ENCODE data around the gene SBF1. TPM values are rescaled to one million over a fixed set of nuclear protein-coding genes. Genes with fewer than 3 reads are reported as not detected.

Gene SBF1
- total RNA-seq, 1 donor from 2014 or later, result 206 TPM

DNA sequence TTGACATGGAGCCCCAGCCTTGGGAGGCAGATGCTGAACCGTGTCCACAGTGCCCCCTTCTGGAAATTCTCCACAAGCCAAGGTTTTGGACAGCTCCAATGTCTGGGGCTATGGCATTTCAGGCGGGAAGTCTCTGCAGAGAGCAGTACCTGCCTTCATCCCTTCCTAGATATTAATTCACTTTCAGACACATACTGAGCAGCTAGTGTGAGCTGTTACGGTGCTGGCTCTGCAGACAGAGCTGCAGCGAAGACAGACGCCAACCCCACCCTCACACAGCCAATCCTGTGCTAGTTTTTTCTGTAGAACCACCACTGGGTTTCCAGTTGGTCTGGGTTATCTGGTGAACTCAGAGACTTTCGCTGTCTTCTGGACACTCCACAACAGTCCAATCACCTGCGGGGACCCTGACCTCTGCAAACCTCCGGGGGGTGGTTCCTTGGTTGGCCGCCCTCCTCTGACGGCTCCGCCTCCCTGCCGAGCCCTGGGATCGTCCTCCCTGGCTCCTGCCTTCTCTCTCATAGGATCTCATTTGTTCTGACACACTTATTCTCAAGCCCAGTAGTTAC is 23.6 kb upstream of the SBF1 start:
- peak overlapping the region; percentile 29 for H3K27ac Mint-ChIP-seq (ENCODE audit: unreplicated experiment)
- peak overlapping the region; percentile 16 for H3K4me3 Mint-ChIP-seq (ENCODE audit: unreplicated experiment)
- TF ChIP-seq, protein P1, sequence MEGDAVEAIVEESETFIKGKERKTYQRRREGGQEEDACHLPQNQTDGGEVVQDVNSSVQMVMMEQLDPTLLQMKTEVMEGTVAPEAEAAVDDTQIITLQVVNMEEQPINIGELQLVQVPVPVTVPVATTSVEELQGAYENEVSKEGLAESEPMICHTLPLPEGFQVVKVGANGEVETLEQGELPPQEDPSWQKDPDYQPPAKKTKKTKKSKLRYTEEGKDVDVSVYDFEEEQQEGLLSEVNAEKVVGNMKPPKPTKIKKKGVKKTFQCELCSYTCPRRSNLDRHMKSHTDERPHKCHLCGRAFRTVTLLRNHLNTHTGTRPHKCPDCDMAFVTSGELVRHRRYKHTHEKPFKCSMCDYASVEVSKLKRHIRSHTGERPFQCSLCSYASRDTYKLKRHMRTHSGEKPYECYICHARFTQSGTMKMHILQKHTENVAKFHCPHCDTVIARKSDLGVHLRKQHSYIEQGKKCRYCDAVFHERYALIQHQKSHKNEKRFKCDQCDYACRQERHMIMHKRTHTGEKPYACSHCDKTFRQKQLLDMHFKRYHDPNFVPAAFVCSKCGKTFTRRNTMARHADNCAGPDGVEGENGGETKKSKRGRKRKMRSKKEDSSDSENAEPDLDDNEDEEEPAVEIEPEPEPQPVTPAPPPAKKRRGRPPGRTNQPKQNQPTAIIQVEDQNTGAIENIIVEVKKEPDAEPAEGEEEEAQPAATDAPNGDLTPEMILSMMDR (IDR thresholded peaks at IDR 0.05; ENCODE audit: partially characterized antibody, unreplicated experiment), result peak; percentile 60
- no peaks in the 10 kb centered on the region for H3K4me1 Mint-ChIP-seq (ENCODE audit: low read depth, unreplicated experiment)
- DNase-seq, result peak; percentile 77
- H3K36me3 Mint-ChIP-seq (ENCODE audit: unreplicated experiment), result no peaks in the 10 kb centered on the region
- H3K9me3 Mint-ChIP-seq (ENCODE audit: unreplicated experiment), result peaks cover 2% of the 10 kb centered on the region
- no peaks in the 10 kb centered on the region for H3K27me3 Mint-ChIP-seq (ENCODE audit: unreplicated experiment)

- Mint-ChIP-seq H3K27me3 (ENCODE audit: unreplicated experiment) (no peaks in the 10 kb centered on the region), H3K36me3 (ENCODE audit: unreplicated experiment) (no peaks in the 10 kb centered on the region), H3K9me3 (ENCODE audit: unreplicated experiment) (peaks cover 2% of the 10 kb centered on the region), H3K4me3 (ENCODE audit: unreplicated experiment) (no peak overlapping the region), H3K27ac (ENCODE audit: unreplicated experiment) (no peak overlapping the region), H3K4me1 (ENCODE audit: low read depth, unreplicated experiment) (no peaks in the 10 kb centered on the region)
- TF ChIP-seq, protein P1 (IDR thresholded peaks at IDR 0.05; ENCODE audit: partially characterized antibody, unreplicated experiment), result no peak
- DNase-seq, result no peak
Observed at GRCh38 chr22:50497093-50497492, 22.3 kb upstream of the SBF1 start.

DNA sequence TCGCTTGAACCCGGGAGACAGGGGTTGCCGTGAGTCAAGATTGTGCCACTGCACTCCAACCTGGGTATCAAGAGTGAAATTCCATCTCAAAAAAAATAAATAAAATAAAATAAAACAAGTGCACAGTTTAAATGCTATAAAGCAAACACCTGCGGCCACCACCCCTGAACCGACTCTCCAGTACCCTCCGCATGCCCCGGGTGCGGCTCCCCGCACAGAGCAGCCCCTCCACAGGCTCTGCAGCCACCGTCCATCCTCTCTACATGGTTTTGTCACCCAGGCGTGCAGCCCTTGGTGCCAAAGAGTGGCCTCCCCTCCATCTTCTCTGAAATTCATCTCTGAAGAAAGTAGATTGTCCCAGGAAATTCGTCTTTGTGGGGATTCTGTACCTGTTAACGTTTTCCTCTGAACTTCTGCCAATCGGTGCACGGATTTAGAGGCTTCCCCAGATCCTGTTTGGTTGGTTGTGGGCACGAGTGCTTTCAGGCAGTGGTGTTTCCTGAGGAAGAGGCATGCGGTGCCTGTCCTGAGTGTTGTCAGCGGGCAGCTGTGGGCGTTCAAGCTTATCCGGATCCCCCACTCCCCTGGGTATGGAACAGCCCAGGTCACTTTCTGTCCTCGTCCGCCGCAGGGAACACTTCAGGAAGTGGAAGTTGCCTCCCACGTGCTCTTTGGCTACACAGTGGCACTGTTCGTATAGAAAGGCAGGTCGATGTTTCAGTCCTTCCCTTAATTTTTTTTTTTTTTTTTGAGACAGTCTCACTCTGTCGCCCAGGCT is 15.9 kb upstream of the SBF1 start:
- peaks cover 5% of the 10 kb centered on the region for H3K4me1 Mint-ChIP-seq (ENCODE audit: low read depth, unreplicated experiment)
- no peak for DNase-seq
- H3K9me3 Mint-ChIP-seq (ENCODE audit: unreplicated experiment), result peaks cover 2% of the 10 kb centered on the region
- H3K4me3 Mint-ChIP-seq (ENCODE audit: unreplicated experiment), result no peak overlapping the region
- H3K36me3 Mint-ChIP-seq (ENCODE audit: unreplicated experiment), result no peaks in the 10 kb centered on the region
- no peak overlapping the region for H3K27ac Mint-ChIP-seq (ENCODE audit: unreplicated experiment)
- H3K27me3 Mint-ChIP-seq (ENCODE audit: unreplicated experiment), result peaks cover 2% of the 10 kb centered on the region
- TF ChIP-seq, protein P1 (IDR thresholded peaks at IDR 0.05; ENCODE audit: partially characterized antibody, unreplicated experiment), result no peak

DNA sequence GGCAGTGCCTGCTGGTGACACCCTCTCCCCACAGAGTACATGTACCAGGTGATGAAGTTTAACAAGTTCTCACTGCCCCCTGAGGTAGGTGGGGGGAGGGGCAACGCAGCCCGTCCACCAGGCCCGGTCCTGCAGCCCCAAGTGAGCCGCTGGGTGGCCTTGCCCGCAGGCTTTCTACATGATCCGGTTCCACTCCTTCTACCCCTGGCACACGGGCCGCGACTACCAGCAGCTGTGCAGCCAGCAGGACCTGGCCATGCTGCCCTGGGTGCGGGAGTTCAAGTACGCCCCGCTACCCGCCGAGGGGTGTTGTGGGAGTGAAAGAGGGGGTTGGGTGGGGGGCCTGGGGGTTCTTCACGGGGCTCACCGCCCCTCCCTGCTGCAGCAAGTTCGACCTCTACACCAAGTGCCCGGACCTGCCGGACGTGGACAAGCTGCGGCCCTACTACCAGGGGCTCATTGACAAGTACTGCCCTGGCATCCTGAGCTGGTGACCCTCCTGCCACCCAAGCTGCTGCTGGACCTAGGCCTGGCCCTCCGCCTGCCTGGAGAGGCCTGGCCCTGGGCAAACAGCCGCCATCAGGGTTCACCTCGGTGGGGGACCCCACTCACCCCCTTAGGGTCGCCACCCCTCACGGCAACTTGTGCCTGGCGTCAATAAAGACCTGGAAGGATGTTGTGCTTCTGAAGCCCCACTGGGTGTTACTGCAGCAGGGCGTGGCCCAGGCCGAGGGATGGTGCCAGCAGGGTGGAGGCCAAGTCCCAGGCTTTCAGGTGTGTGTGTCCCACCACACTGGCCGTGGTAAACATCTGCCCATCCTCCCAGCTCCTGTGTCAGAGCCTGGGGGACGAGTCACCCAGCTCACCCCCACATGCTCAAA is 14.8 kb upstream of the SBF1 start:
- Mint-ChIP-seq H3K27me3 (ENCODE audit: unreplicated experiment) (peaks cover 4% of the 10 kb centered on the region), H3K4me3 (ENCODE audit: unreplicated experiment) (no peak overlapping the region), H3K27ac (ENCODE audit: unreplicated experiment) (no peak overlapping the region), H3K4me1 (ENCODE audit: low read depth, unreplicated experiment) (peaks cover 5% of the 10 kb centered on the region), H3K9me3 (ENCODE audit: unreplicated experiment) (peaks cover 2% of the 10 kb centered on the region), H3K36me3 (ENCODE audit: unreplicated experiment) (no peaks in the 10 kb centered on the region)
- peak; percentile 15 for DNase-seq
- TF ChIP-seq, protein P1 (IDR thresholded peaks at IDR 0.05; ENCODE audit: partially characterized antibody, unreplicated experiment), result no peak

Data from glutamatergic neuron (in vitro differentiated cells).